Measurements from ENCODE around the gene COMMD1. TPM values are rescaled to one million over a fixed set of nuclear protein-coding genes. Genes with fewer than 3 reads are reported as not detected.

Gene COMMD1
- total and polyA plus RNA-seq, 3 donors from 2014 or later = 61.7 to 87.9 (median 85.2) TPM

DNA sequence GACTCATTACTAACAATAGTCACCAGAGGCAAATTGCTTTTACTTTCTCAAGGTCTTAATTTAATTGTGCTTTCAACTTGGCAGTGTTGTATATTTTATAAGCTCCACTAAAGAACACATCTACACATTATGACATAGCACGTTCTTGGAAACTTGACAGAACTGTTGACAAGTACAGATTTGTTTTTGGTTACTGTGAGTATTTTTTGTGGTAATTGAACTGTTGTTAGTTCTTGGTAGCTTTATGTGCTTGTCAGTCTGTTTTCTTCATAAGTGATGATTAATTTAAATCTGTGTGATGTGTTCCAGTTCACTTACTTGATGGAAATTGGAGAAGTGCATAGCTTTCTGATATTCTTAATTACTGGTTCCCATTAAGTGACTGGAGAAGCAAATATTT lies 63.9 kb downstream of the COMMD1 start:
- H3K36me3 ChIP-seq (ENCODE audit: low read depth, missing control alignments) = no peaks in the 10 kb centered on the region
- peaks cover 18% of the 10 kb centered on the region for H3K4me1 ChIP-seq
- intact Hi-C loops (cut with DNase I; ENCODE audit: low total_unique reads) = no loop called here
- no peak for DNase-seq
- no peaks in the 10 kb centered on the region for H3K27me3 ChIP-seq
- TF ChIP-seq POLR2A (IDR thresholded peaks at IDR 0.05) = no peak
- TF ChIP-seq, protein P1, sequence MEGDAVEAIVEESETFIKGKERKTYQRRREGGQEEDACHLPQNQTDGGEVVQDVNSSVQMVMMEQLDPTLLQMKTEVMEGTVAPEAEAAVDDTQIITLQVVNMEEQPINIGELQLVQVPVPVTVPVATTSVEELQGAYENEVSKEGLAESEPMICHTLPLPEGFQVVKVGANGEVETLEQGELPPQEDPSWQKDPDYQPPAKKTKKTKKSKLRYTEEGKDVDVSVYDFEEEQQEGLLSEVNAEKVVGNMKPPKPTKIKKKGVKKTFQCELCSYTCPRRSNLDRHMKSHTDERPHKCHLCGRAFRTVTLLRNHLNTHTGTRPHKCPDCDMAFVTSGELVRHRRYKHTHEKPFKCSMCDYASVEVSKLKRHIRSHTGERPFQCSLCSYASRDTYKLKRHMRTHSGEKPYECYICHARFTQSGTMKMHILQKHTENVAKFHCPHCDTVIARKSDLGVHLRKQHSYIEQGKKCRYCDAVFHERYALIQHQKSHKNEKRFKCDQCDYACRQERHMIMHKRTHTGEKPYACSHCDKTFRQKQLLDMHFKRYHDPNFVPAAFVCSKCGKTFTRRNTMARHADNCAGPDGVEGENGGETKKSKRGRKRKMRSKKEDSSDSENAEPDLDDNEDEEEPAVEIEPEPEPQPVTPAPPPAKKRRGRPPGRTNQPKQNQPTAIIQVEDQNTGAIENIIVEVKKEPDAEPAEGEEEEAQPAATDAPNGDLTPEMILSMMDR (IDR thresholded peaks at IDR 0.05) = no peak
- WGBS, 2 donors = 51 to 54% methylated on average over 1 of the region's 1 CpG
- H3K27ac ChIP-seq = no peak overlapping the region
- H3K4me3 ChIP-seq = no peak overlapping the region
- no peaks in the 10 kb centered on the region for H3K9me3 ChIP-seq

DNA sequence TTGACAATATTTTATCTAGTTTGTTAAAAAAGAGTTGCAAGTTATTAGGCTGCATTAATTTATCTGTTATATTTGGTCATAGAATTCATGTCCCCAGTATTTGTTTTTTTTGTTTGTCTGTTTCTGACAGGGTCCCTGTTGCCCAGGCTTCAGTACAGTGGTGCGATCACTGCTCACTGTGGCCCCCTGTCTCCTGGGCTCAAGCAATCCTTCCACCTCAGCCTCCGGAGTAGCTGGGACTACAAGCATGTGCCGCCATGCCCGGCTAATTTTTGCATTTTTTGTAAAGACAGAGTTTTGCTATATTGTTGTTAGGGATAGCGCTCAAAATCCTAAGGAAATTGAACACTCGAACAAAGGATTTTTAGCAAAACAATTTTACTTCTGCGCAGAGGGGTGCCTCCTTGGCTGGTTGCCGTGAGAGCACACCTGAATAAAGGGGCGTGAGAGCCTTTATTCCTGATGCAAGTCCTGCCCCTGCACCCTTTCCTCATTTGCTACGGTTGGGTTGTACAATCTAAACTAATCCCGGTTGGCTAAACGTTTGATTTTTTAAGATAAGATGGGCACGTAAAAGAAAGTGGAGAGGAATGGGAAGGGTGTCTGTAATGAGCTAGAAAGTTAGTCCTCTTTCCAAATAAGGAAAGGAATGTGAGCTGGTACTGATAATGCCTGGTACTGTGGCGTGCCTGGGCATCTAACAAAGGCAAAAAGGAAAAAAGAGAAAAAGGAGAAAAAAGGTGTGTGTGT lies 65.5 kb downstream of the COMMD1 start:
- intact Hi-C loops (cut with DNase I; ENCODE audit: low total_unique reads) = no loop called here
- H3K4me3 ChIP-seq = no peak overlapping the region
- H3K36me3 ChIP-seq (ENCODE audit: low read depth, missing control alignments) = no peaks in the 10 kb centered on the region
- no peaks in the 10 kb centered on the region for H3K27me3 ChIP-seq
- TF ChIP-seq, protein P1 (IDR thresholded peaks at IDR 0.05) = no peak
- no peak for TF ChIP-seq POLR2A (IDR thresholded peaks at IDR 0.05)
- peak; percentile 48 for DNase-seq
- no peak overlapping the region for H3K27ac ChIP-seq
- 75 to 80% methylated on average over 14 of the region's 14 CpGs for WGBS, 2 donors
- H3K4me1 ChIP-seq = peaks cover 16% of the 10 kb centered on the region
- H3K9me3 ChIP-seq = no peaks in the 10 kb centered on the region

DNA sequence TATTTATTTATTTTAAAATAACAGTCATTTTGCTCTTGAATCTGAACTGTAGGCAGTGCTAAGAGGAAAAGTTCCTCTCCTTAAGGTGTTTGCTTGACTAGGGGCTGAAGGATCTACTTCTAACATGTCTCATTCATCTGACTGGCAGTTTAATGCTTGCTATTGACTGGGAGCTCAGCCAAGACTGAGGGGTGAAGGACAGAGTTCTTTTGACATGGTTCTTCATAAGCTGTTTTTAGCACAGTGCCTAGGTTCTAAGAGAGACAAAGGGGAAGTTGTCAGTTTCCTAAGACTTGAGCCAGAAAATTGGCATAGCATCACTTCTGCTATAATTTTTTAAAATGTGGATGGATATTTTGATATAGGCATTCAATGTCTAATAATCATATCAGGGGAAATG lies 73.0 kb downstream of the COMMD1 start:
- peak; percentile 87 for DNase-seq
- Histone ChIP-seq H3K27ac (peak overlapping the region; percentile 56 to 67), H3K36me3 (ENCODE audit: low read depth, missing control alignments) (no peaks in the 10 kb centered on the region), H3K4me1 (peaks cover 7% of the 10 kb centered on the region), H3K9me3 (no peaks in the 10 kb centered on the region), H3K27me3 (no peaks in the 10 kb centered on the region), H3K4me3 (no peak overlapping the region)
- intact Hi-C loops (cut with DNase I; ENCODE audit: low total_unique reads) = no loop called here
- TF ChIP-seq, protein P1 (IDR thresholded peaks at IDR 0.05) = no peak
- TF ChIP-seq POLR2A (IDR thresholded peaks at IDR 0.05) = no peak

DNA sequence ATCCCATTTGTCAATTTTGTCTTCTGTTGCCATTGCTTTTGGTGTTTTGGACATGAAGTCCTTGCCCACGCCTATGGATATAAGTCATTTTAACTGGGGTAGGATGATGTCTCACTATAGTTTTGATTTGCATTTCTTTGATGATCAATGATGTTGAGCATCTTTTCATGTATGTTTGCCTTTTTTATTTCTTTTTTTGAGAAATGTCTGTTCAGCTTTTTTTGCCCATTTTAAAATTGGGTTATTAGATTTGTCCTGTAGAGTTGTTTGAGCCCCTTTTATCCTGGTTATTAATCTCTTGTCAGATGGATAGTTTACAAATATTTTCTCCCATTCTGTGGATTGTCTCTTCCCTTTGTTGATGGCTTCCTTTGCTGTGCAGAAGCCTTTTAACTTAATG lies 75.3 kb downstream of the COMMD1 start:
- H3K9me3 ChIP-seq = no peaks in the 10 kb centered on the region
- no peak overlapping the region for H3K4me3 ChIP-seq
- H3K4me1 ChIP-seq = peaks cover 7% of the 10 kb centered on the region
- H3K27me3 ChIP-seq = no peaks in the 10 kb centered on the region
- TF ChIP-seq, protein P1 (IDR thresholded peaks at IDR 0.05) = no peak
- no peak for TF ChIP-seq POLR2A (IDR thresholded peaks at IDR 0.05)
- H3K36me3 ChIP-seq (ENCODE audit: low read depth, missing control alignments) = no peaks in the 10 kb centered on the region
- intact Hi-C loops (cut with DNase I; ENCODE audit: low total_unique reads) = no loop called here
- no peak for DNase-seq
- H3K27ac ChIP-seq = no peak overlapping the region
- WGBS, 2 donors = 100% methylated on average over 1 of the region's 1 CpG

DNA sequence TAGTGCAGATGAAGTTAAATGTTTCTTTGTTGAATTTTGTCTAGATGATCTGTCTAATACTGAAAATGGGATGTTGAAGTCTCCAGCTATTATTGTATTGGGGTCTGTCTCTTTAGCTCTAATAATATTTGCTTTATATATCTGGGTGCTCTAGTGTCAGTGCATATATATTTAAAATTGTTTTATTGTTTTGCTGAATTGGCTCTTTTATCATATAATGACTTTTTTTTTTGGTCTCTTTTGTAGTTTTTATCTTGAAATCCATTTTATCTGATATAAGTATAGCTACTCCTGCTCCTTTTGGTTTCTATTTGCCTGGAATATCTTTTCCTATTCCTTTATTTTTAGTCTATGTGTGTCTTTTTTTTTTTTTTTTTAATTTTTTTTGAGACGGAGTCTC lies 79.2 kb downstream of the COMMD1 start:
- Histone ChIP-seq H3K9me3 (no peaks in the 10 kb centered on the region), H3K4me3 (no peak overlapping the region), H3K27me3 (no peaks in the 10 kb centered on the region), H3K36me3 (ENCODE audit: low read depth, missing control alignments) (no peaks in the 10 kb centered on the region), H3K27ac (no peak overlapping the region), H3K4me1 (no peaks in the 10 kb centered on the region)
- no peak for DNase-seq
- WGBS, 2 donors = 96 to 100% methylated on average over 1 of the region's 1 CpG
- TF ChIP-seq POLR2A (IDR thresholded peaks at IDR 0.05) = no peak
- TF ChIP-seq, protein P1 (IDR thresholded peaks at IDR 0.05) = no peak
- intact Hi-C loops (cut with DNase I; ENCODE audit: low total_unique reads) = no loop called here
